Measurements from ENCODE around the gene NPL. TPM values are rescaled to one million over a fixed set of nuclear protein-coding genes. Genes with fewer than 3 reads are reported as not detected.

NPL gene
- total and polyA plus RNA-seq, 2 of the 13 experiments (the other 11 are each of a cell fraction or from before 2014, with no cell fraction given), result 0.03 to 0.04 TPM

- H3K79me2 ChIP-seq (ENCODE audit: insufficient read depth, low read length), result no peaks in the 10 kb centered on the region
- no peak overlapping the region for H2AFZ ChIP-seq (ENCODE audit: low read length)
- H3K4me3 ChIP-seq (replicated peaks in 1 of 3; ENCODE audit: insufficient read depth in 1 of 3, low read depth in 2 of 3, low read length in 3 of 3), result no peak overlapping the region
- H3K27me3 ChIP-seq (ENCODE audit: control insufficient read depth in 1 of 2, insufficient read depth in 2 of 2, low read length in 2 of 2), result peaks cover 0 to 10% of the 10 kb centered on the region in 2 experiments; a peak in 1 of 5 replicates
- ChIA-PET CTCF (ENCODE audit: low intra/inter-chr PET ratio, low total read pairs) (no interaction called here), POLR2A (no interaction called here)
- no peaks in the 10 kb centered on the region for H3K9me3 ChIP-seq (ENCODE audit: low read length)
- TF ChIP-seq MYC (CRISPR knock-in tag; IDR thresholded peaks at IDR 0.05; ENCODE audit: borderline replicate concordance), result no peak
- no peak for TF ChIP-seq TFDP1 (CRISPR knock-in tag; IDR thresholded peaks at IDR 0.05; ENCODE audit: borderline replicate concordance)
- no peak for TF ChIP-seq ZNF317 (CRISPR knock-in tag; IDR thresholded peaks at IDR 0.05)
- DNase-seq (ENCODE audit: low spot score) (no peak), ATAC-seq (no peak), FAIRE-seq (no peak)
- BruUV-seq (replicated peaks), result no TSS peak
- intact Hi-C loops (cut with micrococcal nuclease; ENCODE audit: unreplicated experiment) (no loop called here), in situ Hi-C loops (cut with HindIII; ENCODE audit: extremely low pct_ligation_motif_present, low pct_unique_long_range_greater_than_20kb) (no loop called here)
- H3K4me2 ChIP-seq (ENCODE audit: low read depth, low read length), result no peak overlapping the region
- no peaks in the 10 kb centered on the region for H3K36me3 ChIP-seq (replicated peaks in 1 of 2; ENCODE audit: control insufficient read depth in 1 of 2, insufficient read depth in 2 of 2, low read length in 2 of 2)
- 30% methylated on average over 3 of the region's 3 CpGs for WGBS (ENCODE audit: low lambda C conversion rate)
- H3K27ac ChIP-seq (ENCODE audit: extremely low read length, insufficient read depth, low read length), result no peak overlapping the region
- H3K4me1 ChIP-seq (ENCODE audit: insufficient read depth, low read length), result no peaks in the 10 kb centered on the region
- no peaks in the 10 kb centered on the region for H4K20me1 ChIP-seq (ENCODE audit: insufficient read depth, low read length)
- H3K9ac ChIP-seq (ENCODE audit: insufficient read depth, low read depth, low read length), result no peak overlapping the region
These were observed 28.2 kb downstream of the NPL start for GRCh38 chr1:182817802-182818201.

GRCh38 chr1:182823220-182823619 is 33.6 kb downstream of the NPL start:
- Histone ChIP-seq H3K4me1 (ENCODE audit: insufficient read depth, low read length) (no peaks in the 10 kb centered on the region), H3K27ac (ENCODE audit: extremely low read length, insufficient read depth, low read length) (no peak overlapping the region), H2AFZ (ENCODE audit: low read length) (no peak overlapping the region), H3K9me3 (ENCODE audit: low read length) (no peaks in the 10 kb centered on the region), H3K36me3 (replicated peaks in 1 of 2; ENCODE audit: control insufficient read depth in 1 of 2, insufficient read depth in 2 of 2, low read length in 2 of 2) (no peaks in the 10 kb centered on the region), H4K20me1 (ENCODE audit: insufficient read depth, low read length) (no peaks in the 10 kb centered on the region), H3K27me3 (ENCODE audit: control insufficient read depth in 1 of 2, insufficient read depth in 2 of 2, low read length in 2 of 2) (peaks cover 0 to 9% of the 10 kb centered on the region in 2 experiments; a peak in 1 of 5 replicates), H3K79me2 (ENCODE audit: insufficient read depth, low read length) (no peaks in the 10 kb centered on the region), H3K9ac (ENCODE audit: insufficient read depth, low read depth, low read length) (no peak overlapping the region), H3K4me2 (ENCODE audit: low read depth, low read length) (no peak overlapping the region), H3K4me3 (replicated peaks in 1 of 3; ENCODE audit: insufficient read depth in 1 of 3, low read depth in 2 of 3, low read length in 3 of 3) (no peak overlapping the region)
- WGBS (ENCODE audit: low lambda C conversion rate), result 20% methylated on average over 3 of the region's 3 CpGs
- intact Hi-C loops (cut with micrococcal nuclease; ENCODE audit: unreplicated experiment), result no loop called here
- no peak for TF ChIP-seq ZNF670 (CRISPR knock-in tag; IDR thresholded peaks at IDR 0.05; ENCODE audit: borderline replicate concordance)
- no peak for TF ChIP-seq TCF12 (IDR thresholded peaks at IDR 0.05)
- TF ChIP-seq TCF12 (CRISPR knock-in tag; IDR thresholded peaks at IDR 0.05), result no peak
- no peak for TF ChIP-seq RXRB (CRISPR knock-in tag; IDR thresholded peaks at IDR 0.05; ENCODE audit: borderline replicate concordance)
- TF ChIP-seq ZNF430 (CRISPR knock-in tag; IDR thresholded peaks at IDR 0.05), result no peak
- TF ChIP-seq HOXA9 (CRISPR knock-in tag; IDR thresholded peaks at IDR 0.05; ENCODE audit: borderline replicate concordance), result no peak
- TF ChIP-seq NCOA2 (CRISPR knock-in tag; IDR thresholded peaks at IDR 0.05), result no peak
- TF ChIP-seq U2AF1 (optimal IDR thresholded peaks at IDR 0.05; ENCODE audit: low read depth, low read length), result no peak
- TF ChIP-seq MAFK (conservative IDR thresholded peaks at IDR 0.05 in 1 of 2, IDR thresholded peaks at IDR 0.05 in 1 of 2; ENCODE audit: low read length in 2 of 2), result no peak
- no peak for TF ChIP-seq ZNF260 (CRISPR knock-in tag; IDR thresholded peaks at IDR 0.05; ENCODE audit: borderline replicate concordance, low read depth)
- TF ChIP-seq ZNF776 (CRISPR knock-in tag; IDR thresholded peaks at IDR 0.05), result no peak
- TF ChIP-seq ZNF703 (CRISPR knock-in tag; IDR thresholded peaks at IDR 0.05; ENCODE audit: borderline replicate concordance), result no peak
- TF ChIP-seq LBX2 (CRISPR knock-in tag; IDR thresholded peaks at IDR 0.05; ENCODE audit: borderline replicate concordance), result no peak
- TF ChIP-seq POLR2AphosphoS2 (IDR thresholded peaks at IDR 0.05; ENCODE audit: low read depth, low read length), result no peak
- TF ChIP-seq ZFX (CRISPR knock-in tag; IDR thresholded peaks at IDR 0.05; ENCODE audit: low read depth), result no peak
- TF ChIP-seq ZNF232 (CRISPR knock-in tag; IDR thresholded peaks at IDR 0.05; ENCODE audit: borderline replicate concordance), result no peak
- no peak for TF ChIP-seq ZNF354B (CRISPR knock-in tag; IDR thresholded peaks at IDR 0.05)
- no peak for TF ChIP-seq STAT5B (CRISPR knock-in tag; IDR thresholded peaks at IDR 0.05)
- ChIA-PET CTCF (ENCODE audit: low intra/inter-chr PET ratio, low total read pairs) (no interaction called here), POLR2A (no interaction called here)
- in situ Hi-C loops (cut with HindIII; ENCODE audit: extremely low pct_ligation_motif_present, low pct_unique_long_range_greater_than_20kb), result no loop called here
- DNase-seq (ENCODE audit: low spot score), result no peak
- no peak for FAIRE-seq
- ATAC-seq, result no peak
- no TSS peak for BruUV-seq (replicated peaks)

All from HepG2 (cell line).